ELR (cell line): ENCODE measurements around the gene ITGAE.
A peak's percentile ranks its signal among the peaks of the same experiment; 100 is the strongest.

ENCODE experiments used
- DNase-seq: peaks from one replicate; pipeline ENCODE4 v3.0.0-alpha.2; 2015; ENCODE audit warnings: low read depth

ITGAE gene

GRCh38 chr17:3667366-3668278 lies 133.4 kb downstream of the ITGAE start:
- peak; percentile 95 for DNase-seq

- DNase-seq = no peak
These were observed 134.5 kb downstream of the ITGAE start for GRCh38 chr17:3666516-3666915.

GRCh38 chr17:3665834-3666233 lies 135.2 kb downstream of the ITGAE start:
- no peak for DNase-seq
